ENCODE data around the gene ABLIM1. TPM values are rescaled to one million over a fixed set of nuclear protein-coding genes. Genes with fewer than 3 reads are reported as not detected.

Gene ABLIM1
- total RNA-seq, 4 donors from 2014 or later: 83.1 to 145 (median 120) TPM

GRCh38 chr10:114654822-114655575, 3.1 kb downstream of the ABLIM1 start:
- H3K27me3 ChIP-seq: no peaks in the 10 kb centered on the region
- H3K36me3 ChIP-seq: no peaks in the 10 kb centered on the region
- H3K4me1 ChIP-seq: peaks cover 0 to 43% (median 11%) of the 10 kb centered on the region in 4 donors
- intact Hi-C loops (cut with DNase I): no loop called here
- TF ChIP-seq, protein P1, sequence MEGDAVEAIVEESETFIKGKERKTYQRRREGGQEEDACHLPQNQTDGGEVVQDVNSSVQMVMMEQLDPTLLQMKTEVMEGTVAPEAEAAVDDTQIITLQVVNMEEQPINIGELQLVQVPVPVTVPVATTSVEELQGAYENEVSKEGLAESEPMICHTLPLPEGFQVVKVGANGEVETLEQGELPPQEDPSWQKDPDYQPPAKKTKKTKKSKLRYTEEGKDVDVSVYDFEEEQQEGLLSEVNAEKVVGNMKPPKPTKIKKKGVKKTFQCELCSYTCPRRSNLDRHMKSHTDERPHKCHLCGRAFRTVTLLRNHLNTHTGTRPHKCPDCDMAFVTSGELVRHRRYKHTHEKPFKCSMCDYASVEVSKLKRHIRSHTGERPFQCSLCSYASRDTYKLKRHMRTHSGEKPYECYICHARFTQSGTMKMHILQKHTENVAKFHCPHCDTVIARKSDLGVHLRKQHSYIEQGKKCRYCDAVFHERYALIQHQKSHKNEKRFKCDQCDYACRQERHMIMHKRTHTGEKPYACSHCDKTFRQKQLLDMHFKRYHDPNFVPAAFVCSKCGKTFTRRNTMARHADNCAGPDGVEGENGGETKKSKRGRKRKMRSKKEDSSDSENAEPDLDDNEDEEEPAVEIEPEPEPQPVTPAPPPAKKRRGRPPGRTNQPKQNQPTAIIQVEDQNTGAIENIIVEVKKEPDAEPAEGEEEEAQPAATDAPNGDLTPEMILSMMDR (IDR thresholded peaks at IDR 0.05): no peak
- TF ChIP-seq EP300 (IDR thresholded peaks at IDR 0.05) (no peak), POLR2A (IDR thresholded peaks at IDR 0.05; ENCODE audit: low read depth) (no peak), POLR2AphosphoS5 (IDR thresholded peaks at IDR 0.05) (no peak)
- no peak overlapping the region for H3K27ac ChIP-seq (replicated peaks in 1 of 4)
- WGBS: 87% methylated on average over 3 of the region's 3 CpGs
- no peaks in the 10 kb centered on the region for H3K9me3 ChIP-seq
- H3K4me3 ChIP-seq: no peak overlapping the region
- DNase-seq (ENCODE audit: extremely low spot score): no peak

DNA sequence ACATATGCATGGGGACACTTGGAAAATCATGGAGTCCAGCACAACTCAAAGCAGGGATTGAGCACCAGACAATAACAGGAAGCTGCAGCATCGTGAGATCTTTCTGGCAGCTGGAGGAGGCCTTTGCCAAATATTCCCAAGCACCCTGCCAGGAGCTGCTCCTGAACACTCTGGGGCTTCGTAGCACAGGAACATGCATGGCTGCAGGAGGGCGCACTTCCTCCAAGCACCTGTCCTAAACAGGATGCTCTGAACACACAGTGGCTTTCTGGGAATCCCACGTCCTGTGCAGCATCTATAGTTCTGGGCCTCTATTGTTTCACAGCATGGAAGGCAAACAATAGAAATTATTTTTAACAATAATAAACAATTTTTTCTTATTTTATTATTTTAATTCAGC, 4.1 kb downstream of the ABLIM1 start:
- intact Hi-C loops (cut with DNase I): no loop called here
- Histone ChIP-seq H3K4me1 (peaks cover 0 to 45% (median 11%) of the 10 kb centered on the region in 4 donors), H3K4me3 (no peak overlapping the region), H3K9me3 (no peaks in the 10 kb centered on the region), H3K27ac (replicated peaks in 1 of 4) (no peak overlapping the region), H3K27me3 (no peaks in the 10 kb centered on the region), H3K36me3 (no peaks in the 10 kb centered on the region)
- TF ChIP-seq, protein P1 (IDR thresholded peaks at IDR 0.05): no peak
- TF ChIP-seq POLR2AphosphoS5 (IDR thresholded peaks at IDR 0.05) (no peak), POLR2A (IDR thresholded peaks at IDR 0.05; ENCODE audit: low read depth) (no peak), EP300 (IDR thresholded peaks at IDR 0.05) (no peak)
- DNase-seq (ENCODE audit: extremely low spot score): no peak
- WGBS: 55% methylated on average over 4 of the region's 4 CpGs

DNA sequence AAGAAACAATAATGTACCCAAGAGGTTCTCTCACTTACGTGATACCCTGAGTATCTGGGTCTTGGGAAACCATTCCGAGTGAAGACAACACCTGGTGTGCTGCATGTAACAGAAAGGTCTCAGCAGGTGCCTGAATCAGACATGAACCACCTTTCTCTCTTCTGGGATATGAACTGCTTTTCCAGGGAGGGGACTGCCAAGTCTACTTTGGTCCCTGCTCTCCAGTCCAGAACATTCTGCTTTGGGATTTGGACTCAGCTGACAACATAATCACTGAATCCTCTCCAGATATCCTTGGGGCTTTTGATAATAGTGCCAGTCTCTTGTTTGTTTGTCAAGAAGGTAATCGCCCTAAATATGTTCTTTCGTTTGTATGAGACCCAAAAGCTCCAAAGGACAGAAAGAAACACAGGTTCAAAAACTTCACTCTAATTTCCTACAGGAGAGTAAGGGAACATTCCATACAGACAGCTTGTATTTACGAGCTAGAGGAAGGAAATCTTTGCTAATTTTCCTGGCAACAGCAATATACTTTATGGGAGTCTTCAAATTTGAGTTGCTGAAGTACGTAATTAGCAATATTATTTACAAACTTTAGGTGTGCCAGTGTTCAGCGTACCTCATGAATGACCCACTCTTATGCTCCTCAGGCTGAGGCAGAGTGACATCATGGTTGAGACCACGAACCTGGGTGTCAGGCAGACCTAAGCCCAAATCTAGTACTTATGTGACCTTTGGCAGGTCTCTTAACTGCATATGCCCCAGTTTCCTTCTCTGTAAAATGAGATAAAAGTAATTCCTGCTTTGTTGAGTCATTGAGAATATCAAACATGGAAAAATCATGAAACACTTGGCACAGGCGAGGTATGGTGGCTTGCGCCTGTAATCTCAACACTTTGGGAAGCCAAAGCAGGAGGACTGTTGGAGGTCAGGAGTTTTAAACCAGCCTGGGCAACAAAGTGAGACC, 5.4 kb downstream of the ABLIM1 start:
- Histone ChIP-seq H3K36me3 (no peaks in the 10 kb centered on the region), H3K9me3 (no peaks in the 10 kb centered on the region), H3K4me3 (no peak overlapping the region), H3K27me3 (no peaks in the 10 kb centered on the region), H3K27ac (replicated peaks in 1 of 4) (peak overlapping the region in 2 of 4 donors; percentile 7 to 18), H3K4me1 (peaks cover 0 to 48% (median 11%) of the 10 kb centered on the region in 4 donors)
- intact Hi-C loops (cut with DNase I): no loop called here
- WGBS: 80% methylated on average over 10 of the region's 10 CpGs
- DNase-seq (ENCODE audit: extremely low spot score): no peak
- TF ChIP-seq POLR2AphosphoS5 (IDR thresholded peaks at IDR 0.05): no peak
- TF ChIP-seq POLR2A (IDR thresholded peaks at IDR 0.05; ENCODE audit: low read depth): no peak
- no peak for TF ChIP-seq EP300 (IDR thresholded peaks at IDR 0.05)
- TF ChIP-seq, protein P1 (IDR thresholded peaks at IDR 0.05): no peak

DNA sequence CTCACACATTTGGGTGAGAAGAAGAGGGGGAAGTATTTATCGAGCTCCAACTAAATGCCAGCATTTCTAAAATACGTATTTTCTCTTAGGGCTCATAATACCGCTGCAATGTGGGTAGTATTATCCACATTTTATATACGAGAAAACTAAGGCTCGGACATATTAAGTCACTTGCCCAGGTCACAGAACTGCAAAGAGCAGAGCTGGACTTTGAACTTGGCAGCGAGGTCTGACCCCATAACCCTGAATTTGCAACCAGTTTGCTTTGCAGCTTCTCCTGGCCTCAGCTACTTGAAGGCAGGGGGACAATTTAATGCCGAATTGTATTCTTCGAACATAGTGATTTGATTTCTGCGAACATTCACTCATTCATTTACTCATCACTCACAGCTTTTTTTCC, 7.2 kb downstream of the ABLIM1 start:
- Histone ChIP-seq H3K4me1 (peaks cover 0 to 54% (median 11%) of the 10 kb centered on the region in 4 donors), H3K36me3 (no peaks in the 10 kb centered on the region), H3K4me3 (no peak overlapping the region), H3K27ac (replicated peaks in 1 of 4) (no peak overlapping the region), H3K9me3 (no peaks in the 10 kb centered on the region), H3K27me3 (no peaks in the 10 kb centered on the region)
- no peak for DNase-seq (ENCODE audit: extremely low spot score)
- intact Hi-C loops (cut with DNase I): no loop called here
- 94% methylated on average over 9 of the region's 9 CpGs for WGBS
- TF ChIP-seq POLR2A (IDR thresholded peaks at IDR 0.05; ENCODE audit: low read depth) (no peak), POLR2AphosphoS5 (IDR thresholded peaks at IDR 0.05) (no peak), EP300 (IDR thresholded peaks at IDR 0.05) (no peak)
- TF ChIP-seq, protein P1 (IDR thresholded peaks at IDR 0.05): no peak

All from esophagus muscularis mucosa (tissue), 4 donors.